HepG2 (cell line): ENCODE results near the gene SIGLEC10. TPM values are rescaled to one million over a fixed set of nuclear protein-coding genes. Genes with fewer than 3 reads are reported as not detected.

Experiments used
- ATAC-seq: fragments of 200-7000 bp; cut with Tn5 transposase; 3 replicates; pipeline ENCODE4 v1.9.1; 2020; ENCODE audit warnings: mild to moderate bottlenecking, moderate library complexity
- BruUV-seq: library from RNA; stranded (reverse); fragments of 400-500 nt; replicated peaks from 2 replicates; lab custom pipeline; 2021; lab: Mats Ljungman, UMichigan
- CTCF ChIA-PET: fragments of 300-600 bp; formaldehyde crosslinking; extraction: SDS; loops from one replicate; lab custom pipeline; 2021; ENCODE audit warnings: low total read pairs, inconsistent platforms, low intra/inter-chr PET ratio; lab: Yijun Ruan, JAX
- POLR2A ChIA-PET: fragments of 350-600 bp; sonication (Branson Sonifier 250); formaldehyde crosslinking; loops from one replicate; lab custom pipeline; 2020; ENCODE audit warnings: antibody characterized with exemption, inconsistent platforms; lab: Yijun Ruan, JAX
- DNase-seq: peaks from one replicate; pipeline ENCODE4 v3.0.0-alpha.2; 2015; ENCODE audit warnings: low spot score
- FAIRE-seq: peaks from 3 replicates; lab custom pipeline; 2011; peaks lifted over from hg19 to GRCh38; lab: Jason Lieb, UNC
- H2AFZ ChIP-seq: one replicate; pipeline ENCODE4 v1.6.1; 2011; ENCODE audit warnings: low read length, inconsistent platforms
- H3K27ac ChIP-seq: fragments of 300-600 bp; 3 replicates; pipeline ENCODE4 v1.8.0; 2011; ENCODE audit warnings: mixed run types, mild to moderate bottlenecking, mixed read lengths, low read length, inconsistent platforms; ENCODE audit not compliant: insufficient read depth; ENCODE audit errors: extremely low read length
- H3K27me3 ChIP-seq, 2 experiments: fragments of 200-600 bp in 1 of 2; 2 replicates in 1 of 2; 3 replicates in 1 of 2; pipeline versions ENCODE4 v1.6.0 to v1.8.0; 2011; ENCODE audit warnings: low read length in 2 of 2, mild to moderate bottlenecking in 2 of 2, moderate library complexity in 2 of 2, inconsistent platforms in 1 of 2; ENCODE audit not compliant: insufficient read depth in 2 of 2, control insufficient read depth in 1 of 2
- H3K36me3 ChIP-seq, 2 experiments: fragments of 200-600 bp in 1 of 2; replicated peaks in 1 of 2; 2 replicates in 1 of 2; 3 replicates in 1 of 2; pipeline versions ENCODE4 v1.5.1 to v1.8.0; 2011; ENCODE audit warnings: low read length in 2 of 2, inconsistent platforms in 1 of 2; ENCODE audit not compliant: insufficient read depth in 2 of 2, control insufficient read depth in 1 of 2
- H3K4me1 ChIP-seq: 2 replicates; pipeline ENCODE4 v1.5.1; 2012; ENCODE audit warnings: low read length, inconsistent platforms; ENCODE audit not compliant: insufficient read depth
- H3K4me2 ChIP-seq: 2 replicates; pipeline ENCODE4 v1.6.0; 2011; ENCODE audit warnings: low read depth, low read length, inconsistent platforms
- H3K4me3 ChIP-seq, 3 experiments: fragments of 200-600 bp in 1 of 3; sonication (generic), shearing (Covaris generic) in 1 of 3; replicated peaks in 1 of 3; 2 replicates each; pipeline ENCODE4 v1.5.1; 2011 to 2016; ENCODE audit warnings: low read length in 3 of 3, inconsistent platforms in 2 of 3, low read depth in 2 of 3, mild to moderate bottlenecking in 2 of 3, control low read depth in 1 of 3, mixed read lengths in 1 of 3; ENCODE audit not compliant: insufficient read depth in 1 of 3
- H3K79me2 ChIP-seq: one replicate; pipeline ENCODE4 v1.6.1; 2011; ENCODE audit warnings: low read length, inconsistent platforms; ENCODE audit not compliant: insufficient read depth
- H3K9ac ChIP-seq: 2 replicates; pipeline ENCODE4 v1.6.0; 2011; ENCODE audit warnings: mild to moderate bottlenecking, low read depth, low read length, inconsistent platforms; ENCODE audit not compliant: insufficient read depth
- H3K9me3 ChIP-seq: 2 replicates; pipeline ENCODE4 v1.5.1; 2012; ENCODE audit warnings: mild to moderate bottlenecking, low read length
- H4K20me1 ChIP-seq: 2 replicates; pipeline ENCODE4 v1.6.0; 2011; ENCODE audit warnings: inconsistent platforms, mild to moderate bottlenecking, low read length, moderate library complexity; ENCODE audit not compliant: insufficient read depth
- NR2F2 ChIP-seq: IDR thresholded peaks from 2 replicates; pipeline ENCODE4 v1.6.1; 2012; ENCODE audit warnings: low read depth, inconsistent platforms, borderline replicate concordance
- ZIK1 ChIP-seq: sonication (generic); formaldehyde crosslinking; IDR thresholded peaks from 2 replicates; pipeline ENCODE4 v1.5.0; 2020; ENCODE audit warnings: mild to moderate bottlenecking, low read depth, missing genetic modification reagents, borderline replicate concordance
- ZNF615 ChIP-seq: sonication (generic); formaldehyde crosslinking; IDR thresholded peaks from 2 replicates; pipeline ENCODE4 v1.5.0; 2020; ENCODE audit warnings: mild to moderate bottlenecking, missing genetic modification reagents, borderline replicate concordance
- ZNF616 ChIP-seq: sonication (generic); formaldehyde crosslinking; IDR thresholded peaks from 2 replicates; pipeline ENCODE4 v1.5.0; 2020; ENCODE audit warnings: low read depth, mild to moderate bottlenecking, missing genetic modification reagents
- ZNF788 ChIP-seq: sonication (generic); formaldehyde crosslinking; IDR thresholded peaks from 2 replicates; pipeline ENCODE4 v1.5.0; 2020; ENCODE audit warnings: mild to moderate bottlenecking, missing genetic modification reagents, borderline replicate concordance
- WGBS: methylation state at CpG from one replicate; pipeline ENCODE4 v1.1.6; 2017; ENCODE audit warnings: low lambda C conversion rate; 5-methylcytosine and 5-hydroxymethylcytosine counted together
- in situ Hi-C: cut with HindIII; loops from 2 replicates; pipeline ENCODE4 v1.10.0; 2017; ENCODE audit warnings: low pct_unique_long_range_greater_than_20kb; ENCODE audit not compliant: extremely low pct_ligation_motif_present
- intact Hi-C: fragments of 100-400 bp; cut with micrococcal nuclease; formaldehyde crosslinking; loops from one replicate; pipeline ENCODE4 v1.10.0; 2022; ENCODE audit not compliant: unreplicated experiment
- polyA plus RNA-seq, 8 experiments: library from polyadenylated mRNA; depleted of rRNA in 3 of 8; stranded (reverse) in 7 of 8; unstranded in 1 of 8; fragments of >200 nt; fragmentation: Illumina TruSeq in 4 of 8; extraction: Trizol in 4 of 8; gene quantifications; 2 replicates each; pipeline versions ENCODE4 v1.2.1 to v1.2.3, GENCODE V29; 2011 to 2016; ENCODE audit warnings: low read depth in 4 of 8, missing spikeins in 1 of 8, mixed read lengths in 1 of 8; ENCODE audit not compliant: insufficient read depth in 1 of 8
- total RNA-seq, 5 experiments: library from RNA; depleted of rRNA; stranded (reverse); fragments of >200 nt; fragmentation: Illumina TruSeq; extraction: Trizol; gene quantifications; 2 replicates each; pipeline ENCODE4 v1.2.3, GENCODE V29; 2016; ENCODE audit warnings: low read depth in 1 of 5
- TF ChIP-seq, protein P1 (sequence below): fragments of 450-650 bp; IDR thresholded peaks from 2 replicates; pipeline ENCODE4 v1.6.1; 2017; ENCODE audit warnings: mild to moderate bottlenecking
- TF ChIP-seq, protein P2 (sequence below): sonication (generic); formaldehyde crosslinking; IDR thresholded peaks from 2 replicates; pipeline ENCODE4 v1.5.1; 2020; ENCODE audit warnings: missing genetic modification reagents, mild to moderate bottlenecking, borderline replicate concordance

The SIGLEC10 gene
- total and polyA plus RNA-seq, 2 of the 13 experiments (the other 11 are each of a cell fraction or from before 2014, with no cell fraction given): not detected

DNA sequence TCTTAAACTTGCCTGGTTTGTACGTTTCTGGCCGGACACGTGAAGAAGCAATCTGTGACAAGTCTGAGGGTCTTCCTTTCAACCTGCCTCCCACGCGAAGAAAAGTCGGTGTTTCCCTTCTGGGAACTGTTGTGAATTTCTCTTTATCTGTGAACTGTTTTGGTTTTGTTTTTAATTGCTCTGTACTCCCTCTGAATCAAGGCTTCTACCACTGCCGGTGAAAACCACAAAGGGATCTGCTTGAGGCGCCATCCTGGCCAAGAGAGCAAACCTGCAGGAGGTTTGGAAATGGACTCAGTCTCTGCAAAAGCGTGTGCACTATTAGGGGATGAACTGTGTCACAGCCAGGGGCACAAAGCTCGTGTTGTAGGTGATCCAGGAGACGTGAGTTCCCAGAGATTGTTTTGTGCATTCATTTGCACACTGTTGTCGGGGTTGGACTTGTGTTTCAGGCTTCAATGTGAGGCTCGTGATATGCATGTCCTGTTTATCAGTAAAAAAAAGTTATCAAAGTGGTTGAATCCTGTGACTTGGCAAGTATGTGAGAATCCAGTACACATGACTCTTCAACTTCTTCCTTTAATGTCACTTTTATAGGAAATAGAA, 31.1 kb upstream of the SIGLEC10 start (continued):
- TF ChIP-seq, protein P1, sequence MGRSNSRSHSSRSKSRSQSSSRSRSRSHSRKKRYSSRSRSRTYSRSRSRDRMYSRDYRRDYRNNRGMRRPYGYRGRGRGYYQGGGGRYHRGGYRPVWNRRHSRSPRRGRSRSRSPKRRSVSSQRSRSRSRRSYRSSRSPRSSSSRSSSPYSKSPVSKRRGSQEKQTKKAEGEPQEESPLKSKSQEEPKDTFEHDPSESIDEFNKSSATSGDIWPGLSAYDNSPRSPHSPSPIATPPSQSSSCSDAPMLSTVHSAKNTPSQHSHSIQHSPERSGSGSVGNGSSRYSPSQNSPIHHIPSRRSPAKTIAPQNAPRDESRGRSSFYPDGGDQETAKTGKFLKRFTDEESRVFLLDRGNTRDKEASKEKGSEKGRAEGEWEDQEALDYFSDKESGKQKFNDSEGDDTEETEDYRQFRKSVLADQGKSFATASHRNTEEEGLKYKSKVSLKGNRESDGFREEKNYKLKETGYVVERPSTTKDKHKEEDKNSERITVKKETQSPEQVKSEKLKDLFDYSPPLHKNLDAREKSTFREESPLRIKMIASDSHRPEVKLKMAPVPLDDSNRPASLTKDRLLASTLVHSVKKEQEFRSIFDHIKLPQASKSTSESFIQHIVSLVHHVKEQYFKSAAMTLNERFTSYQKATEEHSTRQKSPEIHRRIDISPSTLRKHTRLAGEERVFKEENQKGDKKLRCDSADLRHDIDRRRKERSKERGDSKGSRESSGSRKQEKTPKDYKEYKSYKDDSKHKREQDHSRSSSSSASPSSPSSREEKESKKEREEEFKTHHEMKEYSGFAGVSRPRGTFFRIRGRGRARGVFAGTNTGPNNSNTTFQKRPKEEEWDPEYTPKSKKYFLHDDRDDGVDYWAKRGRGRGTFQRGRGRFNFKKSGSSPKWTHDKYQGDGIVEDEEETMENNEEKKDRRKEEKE: no peak
- no peak for TF ChIP-seq ZNF615 (CRISPR knock-in tag)

DNA sequence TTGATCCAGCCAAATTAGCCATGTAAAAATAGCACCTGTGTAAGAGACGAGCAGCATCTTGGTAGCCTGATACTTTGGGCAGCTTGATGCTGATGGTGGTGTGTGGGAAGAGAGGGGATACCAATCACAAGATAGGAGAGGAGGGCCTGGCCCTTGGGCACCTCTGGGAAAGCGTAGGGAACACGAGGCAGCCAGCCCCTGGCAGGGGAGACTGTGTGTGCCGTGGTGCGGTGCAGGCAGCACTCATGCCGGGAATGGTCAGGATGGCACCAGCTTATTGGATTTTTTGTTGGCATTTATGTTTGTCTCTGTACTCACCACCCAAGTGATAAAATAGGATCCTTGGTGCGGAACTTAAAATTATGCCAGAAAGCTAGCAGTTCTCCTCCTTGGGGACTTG, 30.6 kb upstream of the SIGLEC10 start:
- peaks cover 2 to 10% of the 10 kb centered on the region in 2 experiments; a peak in 4 of 5 replicates for H3K27me3 ChIP-seq
- 25% methylated on average over 5 of the region's 7 CpGs for WGBS
- DNase-seq (no peak), FAIRE-seq (no peak), ATAC-seq (no peak)
- ChIA-PET POLR2A (no interaction called here), CTCF (no interaction called here)
- H3K9me3 ChIP-seq: no peaks in the 10 kb centered on the region
- no peaks in the 10 kb centered on the region for H3K4me1 ChIP-seq
- in situ Hi-C loops: no loop called here
- H2AFZ ChIP-seq: no peak overlapping the region
- H4K20me1 ChIP-seq: no peaks in the 10 kb centered on the region
- H3K79me2 ChIP-seq: no peaks in the 10 kb centered on the region
- H3K9ac ChIP-seq: no peak overlapping the region
- no peaks in the 10 kb centered on the region for H3K36me3 ChIP-seq
- intact Hi-C loops: no loop called here
- no peak overlapping the region for H3K4me2 ChIP-seq
- TF ChIP-seq ZNF616 (CRISPR knock-in tag) (no peak), ZIK1 (CRISPR knock-in tag) (no peak), ZNF788 (CRISPR knock-in tag) (no peak), NR2F2 (no peak)
- TF ChIP-seq, protein P2, sequence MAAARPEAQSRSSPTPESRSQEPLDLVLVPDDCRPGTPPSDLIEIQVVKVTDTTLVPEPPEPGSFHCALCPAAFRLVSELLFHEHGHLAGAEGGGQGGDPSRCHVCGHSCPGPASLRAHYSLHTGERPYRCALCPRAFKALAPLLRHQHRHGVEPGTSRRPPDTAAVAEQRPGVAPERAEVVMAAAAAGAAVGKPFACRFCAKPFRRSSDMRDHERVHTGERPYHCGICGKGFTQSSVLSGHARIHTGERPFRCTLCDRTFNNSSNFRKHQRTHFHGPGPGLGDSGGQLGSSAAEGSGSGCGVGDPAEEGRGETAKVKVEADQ: no peak
- H3K4me3 ChIP-seq: no peak overlapping the region
- no peak overlapping the region for H3K27ac ChIP-seq
- BruUV-seq: no TSS peak
